Fibroblast of lung (primary cell): ENCODE data around the gene TAOK1. TPM values are rescaled to one million over a fixed set of nuclear protein-coding genes. Genes with fewer than 3 reads are reported as not detected.

ENCODE experiments used
- DNase-seq, 2 donors: peaks; one replicate each; pipeline versions ENCODE4 v3.0.0 to v3.0.0-alpha.2; 2010; ENCODE audit warnings: low read depth in 2 of 2
- H2AFZ ChIP-seq: 2 replicates; pipeline ENCODE4 v1.5.1; 2012; ENCODE audit warnings: low read length, control low read depth, inconsistent platforms
- H3K27ac ChIP-seq: 2 replicates; pipeline ENCODE4 v1.5.1; 2011; ENCODE audit warnings: low read length, control low read depth; ENCODE audit not compliant: insufficient read depth
- H3K27me3 ChIP-seq: 2 replicates; pipeline ENCODE4 v1.5.1; 2011; ENCODE audit warnings: mild to moderate bottlenecking, low read length; ENCODE audit not compliant: control insufficient read depth, insufficient read depth
- H3K36me3 ChIP-seq: 2 replicates; pipeline ENCODE4 v1.5.1; 2011; ENCODE audit warnings: low read length; ENCODE audit not compliant: control insufficient read depth, insufficient read depth
- H3K4me1 ChIP-seq: 2 replicates; pipeline ENCODE4 v1.5.1; 2011; ENCODE audit warnings: low read length; ENCODE audit not compliant: control insufficient read depth, insufficient read depth; ENCODE audit errors: extremely low read depth
- H3K4me2 ChIP-seq: 2 replicates; pipeline ENCODE4 v1.5.1; 2011; ENCODE audit warnings: low read length, control low read depth; ENCODE audit not compliant: insufficient read depth; ENCODE audit errors: extremely low read depth
- H3K4me3 ChIP-seq, 4 experiments: fragments of 200-600 bp in 1 of 4; sonication (generic) in 1 of 4; replicated peaks in 1 of 4; 2 replicates each; pipeline ENCODE4 v1.5.1; 2011 to 2016; ENCODE audit warnings: low read length in 4 of 4, low read depth in 3 of 4, mild to moderate bottlenecking in 3 of 4, control low read depth in 2 of 4, inconsistent platforms in 1 of 4, mixed read lengths in 1 of 4; ENCODE audit not compliant: insufficient read depth in 1 of 4; ENCODE audit errors: control extremely low read depth in 1 of 4
- H3K79me2 ChIP-seq: 2 replicates; pipeline ENCODE4 v1.5.1; 2012; ENCODE audit warnings: mild to moderate bottlenecking, low read length, inconsistent platforms; ENCODE audit not compliant: control insufficient read depth, insufficient read depth
- H3K9ac ChIP-seq: 2 replicates; pipeline ENCODE4 v1.5.1; 2011; ENCODE audit warnings: mild to moderate bottlenecking, low read length, control low read depth; ENCODE audit not compliant: insufficient read depth
- H3K9me3 ChIP-seq: 2 replicates; pipeline ENCODE4 v1.5.1; 2012; ENCODE audit warnings: low read depth, low read length; ENCODE audit not compliant: control insufficient read depth, insufficient read depth
- H4K20me1 ChIP-seq: 2 replicates; pipeline ENCODE4 v1.5.1; 2011; ENCODE audit warnings: low read length; ENCODE audit not compliant: control insufficient read depth, insufficient read depth; ENCODE audit errors: extremely low read depth
- EZH2 ChIP-seq: IDR thresholded peaks from 2 replicates; pipeline ENCODE4 v1.5.1; 2012; ENCODE audit warnings: low read length, control low read depth, mild to moderate bottlenecking; ENCODE audit errors: missing control alignments
- polyA plus RNA-seq, 2 donors: library from polyadenylated mRNA; depleted of rRNA in 1 of 2; stranded (reverse) in 1 of 2; unstranded in 1 of 2; fragments of >200 nt; gene quantifications; 2 replicates each; pipeline ENCODE4 v1.2.1, GENCODE V29; 2011 to 2012; ENCODE audit warnings: missing spikeins in 1 of 2
- total RNA-seq: library from RNA; depleted of rRNA; stranded (reverse); fragments of >200 nt; gene quantifications from 2 replicates; pipeline ENCODE4 v1.2.1, GENCODE V29; 2014
- TF ChIP-seq, protein P1 (sequence below), 2 donors: IDR thresholded peaks in 1 of 2; conservative IDR thresholded peaks in 1 of 2; 1 replicate in 1 of 2; 2 replicates in 1 of 2; pipeline ENCODE4 v1.5.1; 2011 to 2012; ENCODE audit warnings: low read length in 2 of 2, control low read depth in 1 of 2, inconsistent platforms in 1 of 2, low read depth in 1 of 2, mild to moderate bottlenecking in 1 of 2

TAOK1 gene
- total and polyA plus RNA-seq, 2 donors (not counting 1 experiment from before 2014, with no cell fraction given), result 35.1 to 62.8 TPM

DNA sequence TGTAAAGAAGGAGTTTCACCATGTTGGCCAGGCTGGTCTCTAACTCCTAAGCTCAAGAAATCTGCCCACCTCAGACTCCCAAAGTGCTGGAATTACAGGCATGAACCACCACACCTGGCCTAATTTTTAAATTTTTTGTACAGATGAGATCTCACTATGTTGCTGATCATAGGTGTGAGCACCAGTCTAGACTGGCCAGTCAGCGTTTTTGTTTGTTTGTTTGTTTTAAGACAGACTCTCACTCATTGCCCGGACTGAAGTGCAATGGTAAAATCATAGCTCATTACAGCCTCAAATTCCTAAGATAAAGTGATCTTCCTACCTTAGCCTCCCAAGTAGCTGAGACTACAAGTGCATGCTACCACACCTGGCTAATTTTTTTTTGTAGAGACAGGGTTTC is 38.0 kb upstream of the TAOK1 start:
- Histone ChIP-seq H3K4me1 (no peaks in the 10 kb centered on the region), H3K9me3 (no peaks in the 10 kb centered on the region), H3K27ac (no peak overlapping the region), H3K27me3 (no peaks in the 10 kb centered on the region), H4K20me1 (no peaks in the 10 kb centered on the region), H3K4me3 (no peak overlapping the region), H3K79me2 (no peaks in the 10 kb centered on the region), H3K4me2 (no peak overlapping the region), H2AFZ (no peak overlapping the region), H3K9ac (no peak overlapping the region), H3K36me3 (no peaks in the 10 kb centered on the region)
- no peak for TF ChIP-seq EZH2
- TF ChIP-seq, protein P1, sequence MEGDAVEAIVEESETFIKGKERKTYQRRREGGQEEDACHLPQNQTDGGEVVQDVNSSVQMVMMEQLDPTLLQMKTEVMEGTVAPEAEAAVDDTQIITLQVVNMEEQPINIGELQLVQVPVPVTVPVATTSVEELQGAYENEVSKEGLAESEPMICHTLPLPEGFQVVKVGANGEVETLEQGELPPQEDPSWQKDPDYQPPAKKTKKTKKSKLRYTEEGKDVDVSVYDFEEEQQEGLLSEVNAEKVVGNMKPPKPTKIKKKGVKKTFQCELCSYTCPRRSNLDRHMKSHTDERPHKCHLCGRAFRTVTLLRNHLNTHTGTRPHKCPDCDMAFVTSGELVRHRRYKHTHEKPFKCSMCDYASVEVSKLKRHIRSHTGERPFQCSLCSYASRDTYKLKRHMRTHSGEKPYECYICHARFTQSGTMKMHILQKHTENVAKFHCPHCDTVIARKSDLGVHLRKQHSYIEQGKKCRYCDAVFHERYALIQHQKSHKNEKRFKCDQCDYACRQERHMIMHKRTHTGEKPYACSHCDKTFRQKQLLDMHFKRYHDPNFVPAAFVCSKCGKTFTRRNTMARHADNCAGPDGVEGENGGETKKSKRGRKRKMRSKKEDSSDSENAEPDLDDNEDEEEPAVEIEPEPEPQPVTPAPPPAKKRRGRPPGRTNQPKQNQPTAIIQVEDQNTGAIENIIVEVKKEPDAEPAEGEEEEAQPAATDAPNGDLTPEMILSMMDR (conservative IDR thresholded peaks at IDR 0.05 in 1 of 2, IDR thresholded peaks at IDR 0.05 in 1 of 2; ENCODE audit: low read depth in 1 of 2, low read length in 2 of 2), result no peak
- no peak for DNase-seq

DNA sequence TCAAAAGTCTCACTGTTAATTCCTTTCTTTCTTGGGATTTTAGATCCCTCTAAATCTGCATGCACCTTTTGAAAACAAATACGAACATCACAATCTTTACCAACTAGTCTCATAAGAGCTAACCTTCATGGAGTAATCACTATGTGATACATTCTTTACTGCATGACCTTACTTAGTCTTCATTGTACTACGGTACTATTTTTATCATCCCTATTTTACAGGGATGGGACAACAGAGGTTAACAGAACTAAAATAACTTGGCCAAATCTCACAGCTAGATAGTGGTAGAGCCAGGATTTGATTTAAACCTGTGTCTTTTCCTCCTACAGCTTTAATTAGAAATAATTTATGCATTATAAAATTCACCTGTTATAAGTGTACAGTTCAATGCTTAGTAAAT is 32.9 kb upstream of the TAOK1 start:
- Histone ChIP-seq H3K36me3 (no peaks in the 10 kb centered on the region), H3K4me3 (no peak overlapping the region), H3K27ac (no peak overlapping the region), H3K9ac (no peak overlapping the region), H3K27me3 (no peaks in the 10 kb centered on the region), H3K4me1 (no peaks in the 10 kb centered on the region), H3K9me3 (no peaks in the 10 kb centered on the region), H3K4me2 (no peak overlapping the region), H3K79me2 (no peaks in the 10 kb centered on the region), H2AFZ (no peak overlapping the region), H4K20me1 (no peaks in the 10 kb centered on the region)
- no peak for TF ChIP-seq EZH2
- TF ChIP-seq, protein P1 (conservative IDR thresholded peaks at IDR 0.05 in 1 of 2, IDR thresholded peaks at IDR 0.05 in 1 of 2; ENCODE audit: low read depth in 1 of 2, low read length in 2 of 2), result no peak
- no peak for DNase-seq

DNA sequence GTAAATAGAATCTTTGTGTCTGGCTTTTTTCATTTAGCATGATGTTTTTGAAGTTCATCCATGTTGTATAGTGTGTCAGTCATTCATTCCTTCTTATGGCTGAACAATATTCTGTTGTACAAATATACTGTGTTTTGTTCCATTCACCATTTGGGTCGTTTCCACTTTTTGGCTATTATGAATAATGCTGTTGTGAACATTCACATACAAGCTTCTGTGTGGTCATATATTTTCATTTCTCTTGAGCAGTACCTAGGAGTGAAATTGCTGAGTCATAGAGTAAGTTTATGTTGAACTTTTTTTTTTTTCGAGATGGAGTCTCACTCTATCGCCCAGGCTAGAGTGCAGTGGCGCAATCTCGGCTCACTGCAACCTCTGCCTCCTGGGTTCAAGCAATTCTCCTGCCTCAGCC is 32.3 kb upstream of the TAOK1 start:
- TF ChIP-seq, protein P1 (conservative IDR thresholded peaks at IDR 0.05 in 1 of 2, IDR thresholded peaks at IDR 0.05 in 1 of 2; ENCODE audit: low read depth in 1 of 2, low read length in 2 of 2), result no peak
- Histone ChIP-seq H3K4me1 (no peaks in the 10 kb centered on the region), H3K79me2 (no peaks in the 10 kb centered on the region), H3K9me3 (no peaks in the 10 kb centered on the region), H3K27ac (no peak overlapping the region), H3K4me3 (no peak overlapping the region), H3K9ac (no peak overlapping the region), H3K4me2 (no peak overlapping the region), H4K20me1 (no peaks in the 10 kb centered on the region), H3K36me3 (no peaks in the 10 kb centered on the region), H3K27me3 (no peaks in the 10 kb centered on the region), H2AFZ (no peak overlapping the region)
- DNase-seq, result peak; percentile 48 to 49
